VCaP (cell line): ENCODE measurements around the gene ARHGAP32.

ENCODE experiments used
- H3K27ac ChIP-seq: fragments of 450-650 bp; 2 replicates; pipeline ENCODE4 v1.5.1; 2017
- TF ChIP-seq, protein P1 (sequence below): fragments of 450-650 bp; conservative IDR thresholded peaks from 2 replicates; pipeline ENCODE4 v1.5.1; 2017; ENCODE audit warnings: mild to moderate bottlenecking, moderate library complexity

ARHGAP32 gene

DNA sequence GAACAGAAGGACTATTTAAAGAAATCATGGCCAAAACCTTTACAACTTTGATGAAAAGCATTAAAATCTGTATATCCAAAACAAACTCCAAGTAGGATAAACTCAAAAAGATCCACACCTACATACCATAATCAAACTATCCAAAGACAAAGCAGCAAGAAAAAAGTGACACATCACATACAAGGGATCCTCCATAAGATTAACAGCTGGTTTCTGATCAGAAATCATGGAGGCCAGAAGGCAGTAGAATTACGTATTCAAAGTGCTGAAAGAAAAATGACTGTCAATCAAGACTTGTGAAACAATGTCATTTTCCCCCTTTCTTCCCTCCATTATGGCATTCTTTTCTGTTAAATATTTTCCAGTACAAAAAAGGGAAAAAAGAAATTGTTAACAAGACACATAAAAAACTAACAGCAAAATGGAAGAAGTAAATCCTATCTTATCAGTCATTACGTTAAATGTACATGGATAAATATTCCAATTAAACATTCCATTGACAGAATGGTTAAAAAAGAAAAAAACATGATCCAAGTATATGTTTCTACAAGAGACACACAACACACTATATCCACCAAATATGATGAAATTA lies 34.2 kb upstream of the ARHGAP32 start:
- no peak overlapping the region for H3K27ac ChIP-seq
- TF ChIP-seq, protein P1, sequence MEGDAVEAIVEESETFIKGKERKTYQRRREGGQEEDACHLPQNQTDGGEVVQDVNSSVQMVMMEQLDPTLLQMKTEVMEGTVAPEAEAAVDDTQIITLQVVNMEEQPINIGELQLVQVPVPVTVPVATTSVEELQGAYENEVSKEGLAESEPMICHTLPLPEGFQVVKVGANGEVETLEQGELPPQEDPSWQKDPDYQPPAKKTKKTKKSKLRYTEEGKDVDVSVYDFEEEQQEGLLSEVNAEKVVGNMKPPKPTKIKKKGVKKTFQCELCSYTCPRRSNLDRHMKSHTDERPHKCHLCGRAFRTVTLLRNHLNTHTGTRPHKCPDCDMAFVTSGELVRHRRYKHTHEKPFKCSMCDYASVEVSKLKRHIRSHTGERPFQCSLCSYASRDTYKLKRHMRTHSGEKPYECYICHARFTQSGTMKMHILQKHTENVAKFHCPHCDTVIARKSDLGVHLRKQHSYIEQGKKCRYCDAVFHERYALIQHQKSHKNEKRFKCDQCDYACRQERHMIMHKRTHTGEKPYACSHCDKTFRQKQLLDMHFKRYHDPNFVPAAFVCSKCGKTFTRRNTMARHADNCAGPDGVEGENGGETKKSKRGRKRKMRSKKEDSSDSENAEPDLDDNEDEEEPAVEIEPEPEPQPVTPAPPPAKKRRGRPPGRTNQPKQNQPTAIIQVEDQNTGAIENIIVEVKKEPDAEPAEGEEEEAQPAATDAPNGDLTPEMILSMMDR, result no peak

DNA sequence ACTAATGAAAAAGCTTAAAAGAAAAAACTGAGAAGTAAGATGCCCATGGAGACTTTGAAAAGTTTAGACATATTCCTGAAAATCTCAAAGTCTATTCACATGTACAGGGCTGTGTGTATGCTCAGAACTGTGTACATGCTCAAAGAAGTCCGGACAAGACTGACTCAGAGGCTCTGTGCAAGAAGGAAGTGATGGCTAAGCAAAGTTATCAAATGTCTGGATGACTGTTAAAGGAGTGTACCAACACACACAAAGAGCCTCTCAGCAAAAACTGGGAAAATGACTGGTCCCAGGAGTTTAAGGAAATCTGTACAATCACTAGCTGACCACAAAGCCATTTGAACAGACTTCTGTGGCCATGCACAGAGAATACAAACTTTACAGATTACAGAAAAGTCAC lies 33.1 kb upstream of the ARHGAP32 start:
- TF ChIP-seq, protein P1, result no peak
- no peak overlapping the region for H3K27ac ChIP-seq

DNA sequence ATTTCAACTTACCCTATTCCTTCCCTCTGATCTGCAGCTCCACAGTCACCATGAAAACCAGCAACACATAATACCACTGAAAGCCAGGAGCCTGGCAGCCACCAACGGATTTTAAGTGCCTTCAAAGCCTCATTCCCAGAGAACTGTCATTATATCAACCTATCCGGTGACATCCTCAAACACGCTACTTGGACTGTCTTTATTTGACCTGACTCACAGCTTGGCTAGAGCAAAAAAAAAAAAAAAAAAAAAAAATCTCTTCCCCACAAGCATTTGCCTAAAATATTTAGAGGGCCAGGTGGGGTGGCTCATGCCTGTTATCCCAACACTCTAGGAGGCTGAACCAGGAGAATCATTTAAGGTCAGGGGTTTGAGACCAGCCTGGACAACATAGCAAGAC lies 32.4 kb upstream of the ARHGAP32 start:
- TF ChIP-seq, protein P1, result no peak
- H3K27ac ChIP-seq, result no peak overlapping the region

DNA sequence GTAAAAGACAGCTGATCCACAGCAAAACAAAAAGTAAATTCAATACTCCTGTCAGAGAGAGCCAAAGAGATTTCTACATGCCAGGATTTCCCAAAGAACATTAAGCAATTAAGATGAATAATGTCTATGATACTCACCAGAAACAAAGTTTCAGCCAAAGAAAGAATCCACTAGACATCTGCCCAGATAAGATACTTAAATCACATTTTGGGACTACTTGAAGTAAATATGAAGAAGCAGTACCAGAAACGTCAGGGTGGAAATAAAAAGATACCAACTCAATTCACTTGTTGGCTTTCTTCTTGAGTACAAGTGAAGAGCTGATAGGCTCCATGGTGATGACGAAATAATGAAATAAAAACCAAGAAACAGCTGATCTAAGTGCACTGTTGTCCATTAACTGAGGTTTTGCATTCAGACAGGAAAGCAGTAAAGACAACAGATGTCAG lies 31.6 kb upstream of the ARHGAP32 start:
- TF ChIP-seq, protein P1, result no peak

DNA sequence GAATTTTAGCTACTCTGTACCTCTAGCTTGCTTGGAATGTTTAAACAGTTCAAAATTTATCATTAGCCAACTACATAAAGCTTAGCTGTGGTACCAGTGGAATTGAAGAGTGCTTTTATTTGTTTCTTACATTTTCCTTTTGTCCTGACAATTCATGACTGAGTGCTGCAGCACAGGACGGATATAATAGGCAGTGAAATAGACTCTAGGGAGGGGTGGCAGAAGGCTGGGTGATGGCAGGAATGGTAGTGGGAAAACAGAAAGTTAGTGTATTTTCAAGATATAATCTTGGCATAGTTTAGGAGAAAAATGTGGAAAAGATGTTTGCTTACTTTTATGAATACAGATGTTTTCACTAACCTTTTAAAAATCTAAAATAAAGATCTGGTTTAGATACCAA lies 31.1 kb upstream of the ARHGAP32 start:
- TF ChIP-seq, protein P1, result no peak
- H3K27ac ChIP-seq, result no peak overlapping the region

More for the DNA sequence above, 31.6 kb upstream of the ARHGAP32 start:
- H3K27ac ChIP-seq, result no peak overlapping the region

DNA sequence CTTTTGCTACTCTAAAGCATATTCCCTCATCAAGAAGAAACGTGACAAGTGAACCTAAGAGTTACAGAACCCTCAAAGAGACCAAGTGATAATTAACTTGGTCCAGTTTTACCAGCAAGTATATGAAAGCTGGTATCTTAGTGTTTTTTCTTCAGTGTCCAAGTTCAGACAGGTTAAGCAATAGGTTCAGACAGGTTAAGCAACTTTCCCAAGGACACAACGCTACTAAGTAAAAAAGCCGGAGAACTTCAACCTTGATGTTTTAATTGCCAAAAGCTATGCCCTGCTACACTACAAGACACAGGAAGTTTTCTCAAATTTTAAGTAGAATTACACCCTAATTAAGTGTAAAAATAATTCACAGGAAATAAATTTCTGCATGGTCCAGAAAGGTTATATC lies 30.0 kb upstream of the ARHGAP32 start:
- TF ChIP-seq, protein P1, result no peak
- H3K27ac ChIP-seq, result no peak overlapping the region

DNA sequence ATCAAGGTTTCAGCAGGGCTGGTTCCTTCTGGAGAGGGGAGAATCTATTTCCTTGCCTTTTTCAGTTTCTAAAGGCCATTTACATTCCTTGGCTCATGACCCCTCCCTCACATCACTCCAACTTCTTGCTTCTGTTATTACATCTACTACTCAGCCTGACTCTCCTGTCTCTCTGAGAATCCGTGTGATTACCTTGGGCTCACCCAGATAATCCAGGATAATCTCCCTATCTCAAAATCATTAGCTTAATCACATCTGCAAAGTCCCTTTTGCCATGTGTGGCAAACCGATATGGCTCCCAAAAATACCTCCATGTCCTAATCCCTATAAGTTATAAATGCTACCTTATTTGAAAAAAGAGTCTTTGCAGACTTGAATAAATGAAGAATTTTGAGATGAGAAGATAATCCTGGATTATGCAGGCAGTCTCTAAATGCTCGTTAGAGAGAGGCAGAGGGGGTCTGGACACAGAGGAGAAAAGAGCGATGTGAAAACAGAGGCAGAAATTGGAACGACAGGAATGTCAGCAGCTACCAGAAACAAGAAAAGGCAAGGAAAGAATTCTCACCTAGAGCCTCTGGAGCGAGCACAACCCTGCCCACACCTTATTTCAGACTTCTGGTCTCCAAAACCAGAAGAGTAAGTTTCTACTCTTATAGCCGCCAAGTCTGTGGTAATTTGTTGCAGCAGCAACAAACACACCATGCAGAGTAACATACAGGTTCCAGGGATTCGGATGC lies 23.6 kb upstream of the ARHGAP32 start:
- TF ChIP-seq, protein P1, result no peak
- no peak overlapping the region for H3K27ac ChIP-seq
